GM21360 (cell line): ENCODE results near the gene AKAP3.

ENCODE experiments used
- ATAC-seq: cut with Tn5 transposase; IDR thresholded peaks from one replicate; pipeline ENCODE4 v1.9.1; 2021; ENCODE audit warnings: mild to moderate bottlenecking, moderate library complexity; ENCODE audit not compliant: unreplicated experiment

Gene AKAP3

DNA sequence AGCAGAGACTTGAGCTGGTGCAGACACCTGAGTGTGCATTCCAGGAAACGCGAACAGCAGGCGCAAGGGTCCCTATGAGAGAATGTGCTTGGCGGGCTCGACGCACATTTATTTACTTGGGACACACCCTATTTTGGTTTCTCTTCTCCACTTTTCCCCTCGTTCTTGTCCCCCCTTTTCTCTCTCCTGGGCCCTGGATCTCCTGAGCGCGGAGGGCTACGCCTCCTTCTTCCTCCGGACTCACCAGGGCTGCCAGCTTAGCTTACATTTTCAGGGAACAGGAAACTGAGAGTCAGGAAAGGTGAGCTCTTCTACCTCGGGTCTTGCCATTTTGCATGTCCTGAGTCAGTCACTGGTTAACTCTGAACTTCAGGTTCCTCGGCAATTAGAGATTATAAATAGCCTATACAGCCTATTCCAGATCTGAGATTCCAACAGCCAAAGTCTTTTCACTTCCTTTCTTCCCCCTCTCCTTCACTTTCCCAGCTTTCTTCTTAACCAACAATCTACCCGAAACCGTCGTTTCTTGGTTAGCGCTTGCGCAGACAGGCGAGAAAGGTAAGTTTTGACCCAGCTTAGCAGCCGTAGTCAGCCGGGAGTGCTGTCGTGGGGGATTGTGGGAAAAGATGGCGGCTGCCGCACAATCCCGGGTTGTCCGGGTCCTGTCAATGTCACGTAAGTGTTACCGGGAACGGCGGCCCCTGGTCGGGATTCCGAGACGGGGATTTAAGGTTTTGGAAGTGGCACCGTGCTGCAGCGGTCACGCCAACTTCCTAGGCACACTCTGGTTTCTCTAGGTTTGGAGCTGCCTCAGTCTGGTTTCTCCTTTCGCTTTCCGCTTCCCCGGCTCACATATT lies at the start of gene AKAP3, which contains the start of gene NDUFA9:
Gene AKAP3 (minus strand): TSS at position 551 of the 857 bp plus-strand sequence. CDS start 10,855 bp downstream, outside the sequence.
Gene NDUFA9 (plus strand): TSS at position 614 of the 857 bp plus-strand sequence. CDS start 13 bp downstream, at position 627.
- ATAC-seq, result peak; percentile 71

DNA sequence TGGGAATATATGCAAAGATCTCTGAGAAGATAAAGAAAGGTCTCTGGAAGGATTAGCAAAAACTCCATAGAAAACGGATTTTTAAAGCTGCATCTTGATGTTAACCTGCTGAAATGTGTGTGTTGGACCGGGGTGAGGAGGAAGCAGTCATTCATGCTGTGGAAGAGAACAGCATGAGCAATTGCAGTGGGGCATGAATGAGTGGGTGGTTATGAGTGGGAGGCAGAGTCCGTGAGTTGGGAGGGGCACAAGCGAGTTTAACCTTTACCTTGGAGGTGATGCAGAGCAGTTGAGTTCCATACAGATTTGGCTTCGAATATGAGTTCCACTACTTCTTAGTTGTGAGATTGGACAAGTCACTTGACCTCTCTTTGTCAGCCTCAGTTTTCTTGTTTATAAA lies 41.9 kb upstream of the AKAP3 start:
- no peak for ATAC-seq

DNA sequence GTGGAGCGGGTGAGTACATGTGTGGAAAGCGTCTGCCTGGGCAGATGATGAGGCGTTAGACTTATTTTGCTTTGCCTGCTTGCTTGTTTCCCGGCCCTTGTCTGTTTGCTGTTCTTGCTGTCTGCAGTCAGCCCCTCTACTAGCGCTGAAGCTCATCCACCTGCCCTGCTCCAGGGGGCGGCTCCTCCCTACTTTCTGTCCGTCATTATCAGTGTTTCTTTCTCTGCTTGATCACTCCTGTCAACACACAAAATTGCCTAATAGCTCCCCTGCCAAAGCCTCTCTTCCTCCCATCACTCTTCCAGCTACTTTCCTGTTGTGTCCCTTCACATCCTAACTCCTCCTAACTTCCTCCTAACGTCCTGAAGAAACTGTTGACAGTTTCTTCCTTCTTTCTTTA lies 36.5 kb upstream of the AKAP3 start:
- ATAC-seq, result no peak

DNA sequence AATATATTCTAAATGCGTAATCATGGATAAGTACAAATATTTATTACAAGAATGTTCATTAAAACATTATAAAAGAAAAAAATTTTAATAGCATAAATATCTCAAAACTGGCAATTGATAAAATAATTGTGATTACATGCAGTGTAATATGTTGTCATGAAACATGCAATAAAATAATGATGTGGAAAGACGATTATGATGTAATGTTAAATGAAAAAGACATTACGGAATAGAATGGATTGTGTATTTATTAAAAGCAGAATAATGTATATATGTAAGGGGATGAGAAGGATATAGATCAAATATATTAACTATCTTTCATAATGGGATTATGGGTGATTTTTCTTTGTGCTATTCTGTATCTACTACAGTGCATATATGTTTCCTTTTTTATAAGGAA lies 32.9 kb upstream of the AKAP3 start:
- ATAC-seq, result no peak

DNA sequence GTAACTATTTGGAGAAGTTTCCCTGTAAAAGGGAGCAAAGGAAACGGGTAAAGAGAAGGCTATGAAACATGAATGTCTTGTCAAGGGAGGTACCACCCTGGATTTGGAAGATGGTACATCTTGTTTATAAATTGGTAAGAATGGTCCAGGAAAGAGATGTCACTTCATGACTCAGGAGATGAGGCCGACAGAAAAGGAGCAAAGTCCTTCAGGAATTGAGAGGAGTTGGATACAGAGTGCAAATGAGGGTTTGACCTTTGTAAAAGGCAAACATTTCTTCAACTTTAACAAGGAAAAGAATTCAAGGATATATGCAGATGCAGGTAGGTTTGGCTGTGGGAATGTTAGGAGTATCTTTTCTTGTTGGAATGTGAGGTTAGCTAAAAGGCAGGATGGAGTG lies 30.9 kb upstream of the AKAP3 start:
- ATAC-seq, result no peak

DNA sequence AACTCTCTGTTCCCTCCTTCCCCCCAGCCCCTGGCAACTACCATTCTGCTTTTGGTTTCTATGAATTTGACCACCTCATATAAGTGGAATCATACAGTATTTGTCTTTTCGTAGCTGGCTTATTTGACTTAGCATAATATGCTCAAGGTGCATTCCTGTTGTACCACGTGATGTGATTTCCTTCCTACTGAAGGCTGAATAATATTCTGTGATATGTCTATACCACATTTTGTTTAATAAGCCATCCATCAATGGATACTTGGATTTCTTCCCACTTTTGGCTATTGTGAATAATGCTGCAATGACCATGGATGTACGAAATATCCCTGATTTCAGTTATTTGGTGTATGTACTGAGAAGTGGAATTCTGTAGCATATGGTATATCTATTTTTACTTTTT lies 16.4 kb upstream of the AKAP3 start:
- ATAC-seq, result no peak

DNA sequence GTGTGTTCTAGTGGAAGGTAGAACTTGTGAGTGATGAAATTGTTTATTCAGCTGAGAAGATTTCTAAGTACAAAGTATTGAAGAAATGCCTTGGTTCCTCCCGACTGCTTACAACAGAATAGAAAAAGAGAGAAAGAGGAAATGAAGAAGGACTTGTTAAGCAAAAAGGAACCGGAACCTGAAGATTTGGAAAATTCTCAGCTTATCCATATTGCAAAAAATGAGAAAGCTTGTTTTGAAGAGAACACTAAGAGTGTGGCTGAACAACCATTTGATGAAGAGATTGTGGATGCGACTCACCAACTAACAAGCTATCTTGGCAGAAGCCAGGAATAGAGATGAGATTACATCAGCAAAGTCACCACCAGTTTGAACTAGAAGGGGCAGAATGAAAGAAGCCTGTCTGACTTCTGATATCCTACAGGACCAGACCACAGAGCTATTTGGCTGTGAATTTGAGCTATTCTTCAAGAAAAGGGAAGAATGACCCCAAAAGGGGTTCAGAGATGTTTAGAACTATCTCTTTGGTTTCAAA lies 15.2 kb upstream of the AKAP3 start:
- no peak for ATAC-seq

DNA sequence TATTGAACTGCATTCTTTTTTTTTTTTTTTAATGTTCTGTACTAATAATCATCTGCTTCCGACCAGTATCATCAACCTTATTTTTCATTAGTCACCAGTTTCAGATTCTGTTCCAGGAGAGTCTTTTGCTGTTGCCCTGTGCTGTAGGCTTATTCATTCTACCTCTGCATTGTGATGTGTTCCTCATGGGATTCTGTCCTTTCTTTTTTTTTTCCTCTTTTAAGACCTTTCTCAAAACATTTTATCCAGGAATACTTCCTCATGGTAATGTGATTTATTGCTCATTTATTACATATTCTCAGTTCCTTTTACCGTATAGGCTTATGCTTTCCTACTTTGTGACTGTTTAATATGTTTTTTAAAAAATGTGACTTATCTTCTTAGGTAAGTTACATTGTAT lies 4.8 kb upstream of the AKAP3 start:
- ATAC-seq, result no peak

DNA sequence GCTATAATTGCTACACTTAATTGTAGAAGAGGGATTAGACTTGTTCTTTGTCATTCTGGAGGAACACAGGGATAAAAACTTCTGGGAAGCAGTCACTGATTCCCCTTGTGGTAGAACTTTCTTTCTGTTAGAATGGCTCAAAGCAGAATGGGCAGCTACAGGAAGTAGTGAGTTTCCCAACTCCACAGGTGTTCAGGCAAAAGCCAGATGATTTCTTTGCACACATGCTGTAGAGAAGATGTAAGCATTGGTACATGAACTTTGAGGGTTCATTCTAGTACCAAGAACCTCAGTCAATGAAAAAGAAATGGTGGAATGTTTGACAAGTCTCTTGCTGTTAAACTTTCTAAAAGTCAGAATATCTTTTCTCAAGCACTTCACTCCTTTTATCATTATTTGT lies 4.4 kb upstream of the AKAP3 start:
- ATAC-seq, result no peak

DNA sequence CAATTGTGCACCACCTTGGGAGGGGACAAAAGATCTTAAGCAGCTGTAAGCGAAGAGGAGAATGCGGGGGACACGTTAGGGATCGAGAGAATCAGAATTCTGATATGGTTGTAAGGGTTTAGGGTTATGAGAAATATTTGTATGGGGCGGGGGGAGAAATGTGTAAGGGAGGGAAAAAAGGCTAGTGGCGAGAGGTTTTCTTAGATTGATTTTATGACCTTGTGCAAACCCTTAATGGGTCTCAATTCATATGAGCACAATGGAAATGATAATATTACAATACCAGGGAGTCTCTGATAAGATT lies 459 bp upstream of the AKAP3 start:
- no peak for ATAC-seq

DNA sequence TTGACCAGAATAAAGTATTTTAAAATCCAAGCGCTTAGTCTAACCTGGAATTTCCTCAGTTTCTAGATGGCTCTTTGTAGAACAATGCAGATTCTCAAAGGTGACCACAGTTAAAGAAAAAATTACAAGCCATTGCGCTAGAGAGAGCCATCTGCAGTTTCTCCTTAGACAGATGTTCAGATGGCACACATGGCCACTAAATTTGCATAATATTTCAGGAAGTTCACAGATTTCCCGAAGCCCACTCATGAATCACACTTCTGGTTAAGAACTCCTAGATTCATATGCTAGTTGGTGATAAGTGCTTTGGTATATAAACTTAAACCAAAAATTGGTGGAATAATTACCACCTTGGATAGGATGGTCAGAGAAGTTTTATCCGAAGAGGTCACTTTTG lies 749 bp downstream of the AKAP3 start:
- ATAC-seq, result no peak

DNA sequence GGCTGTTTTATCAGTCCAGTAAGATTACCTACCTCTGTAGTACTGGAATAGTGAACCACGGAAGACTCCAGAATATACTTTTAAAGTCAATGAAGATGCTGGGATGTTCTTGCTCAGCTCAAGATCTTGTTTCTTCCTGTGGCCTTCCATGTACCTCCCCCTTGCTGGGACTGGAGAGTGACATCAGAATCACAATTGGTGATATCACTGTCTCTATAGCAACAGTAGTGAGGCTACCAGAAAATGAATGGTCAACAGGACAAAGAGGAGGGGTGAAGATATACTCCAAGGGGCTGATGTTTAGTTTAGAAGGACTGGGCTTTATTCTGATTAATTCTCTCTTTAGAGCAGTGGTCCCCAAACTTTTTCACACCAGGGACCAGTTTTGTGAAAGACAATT lies 3.8 kb downstream of the AKAP3 start:
- no peak for ATAC-seq

DNA sequence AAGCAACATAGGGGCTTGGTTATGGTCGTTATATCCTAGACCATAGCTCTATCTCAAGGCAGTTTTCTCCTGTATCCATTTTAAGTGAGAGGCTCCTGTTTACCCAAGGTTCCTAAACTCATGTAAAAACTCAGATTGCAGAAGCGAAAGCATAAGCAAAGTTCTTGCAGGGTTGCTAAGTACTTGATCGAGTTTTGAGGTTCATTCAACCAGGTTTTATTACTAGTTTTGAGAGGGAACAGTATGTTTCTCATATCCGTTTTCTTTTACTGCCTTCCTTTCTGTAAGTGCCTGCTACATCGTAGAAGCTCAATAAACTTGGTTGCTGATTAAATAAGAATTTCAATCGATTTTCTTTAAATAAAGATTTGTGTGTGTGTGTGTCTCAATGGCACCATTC lies 5.1 kb downstream of the AKAP3 start:
- ATAC-seq, result no peak

DNA sequence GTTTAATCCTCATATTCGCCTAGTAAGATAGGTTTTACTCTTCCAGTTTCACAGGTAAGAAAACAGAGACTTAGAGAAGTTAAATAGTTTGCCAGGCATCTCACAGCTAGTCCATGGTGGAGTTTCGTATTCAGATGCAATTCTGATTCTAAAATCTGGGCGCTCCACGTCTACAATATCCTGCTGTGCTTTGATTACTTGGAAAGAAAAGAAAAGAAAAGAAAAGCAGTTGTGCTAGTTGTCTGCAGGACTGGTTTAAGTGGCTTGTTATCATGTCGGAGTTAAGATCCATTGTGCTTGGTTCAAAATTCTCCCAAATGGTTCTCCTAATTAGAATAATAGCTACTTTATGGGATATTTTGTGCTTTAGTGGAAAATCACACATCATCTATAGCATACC lies 18.6 kb downstream of the AKAP3 start:
- no peak for ATAC-seq

DNA sequence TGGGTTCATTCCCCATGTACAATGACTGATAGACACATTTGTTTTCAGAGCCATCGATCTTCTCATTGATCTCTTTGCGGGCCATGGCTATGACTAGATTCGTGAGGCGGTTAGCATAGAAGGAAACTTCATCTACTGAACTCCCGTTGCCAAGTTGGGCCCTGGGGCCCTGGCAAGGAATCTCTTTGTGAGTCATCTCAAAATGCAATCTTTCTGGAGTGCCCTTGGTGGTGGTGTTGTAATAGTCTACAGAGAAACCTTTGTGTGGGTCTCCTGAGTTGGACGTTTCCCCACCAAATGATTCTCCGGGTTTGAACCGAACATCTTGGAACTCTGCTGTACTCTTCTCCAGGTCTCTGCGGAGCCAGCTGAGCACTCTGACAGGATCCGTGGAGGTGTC lies 20.4 kb downstream of the AKAP3 start:
- no peak for ATAC-seq

DNA sequence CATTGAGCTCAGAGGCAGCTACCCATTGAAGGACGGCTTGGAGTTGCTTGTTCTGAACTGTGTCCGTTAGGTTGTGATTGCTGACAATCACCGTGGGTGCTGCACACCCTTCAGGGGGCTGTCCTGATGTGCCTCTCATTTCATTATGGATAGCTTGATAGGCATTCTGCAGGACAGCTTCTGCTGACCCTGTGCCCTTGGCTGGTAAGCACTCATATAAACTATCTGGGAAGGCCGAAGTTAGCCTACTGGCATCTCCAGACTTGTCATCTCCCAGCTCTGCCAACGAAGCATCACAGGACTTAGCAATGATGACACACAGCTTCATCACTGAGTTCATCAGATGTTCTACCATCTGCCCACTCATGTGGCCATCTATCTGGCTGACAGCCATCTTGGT lies 22.3 kb downstream of the AKAP3 start:
- no peak for ATAC-seq

DNA sequence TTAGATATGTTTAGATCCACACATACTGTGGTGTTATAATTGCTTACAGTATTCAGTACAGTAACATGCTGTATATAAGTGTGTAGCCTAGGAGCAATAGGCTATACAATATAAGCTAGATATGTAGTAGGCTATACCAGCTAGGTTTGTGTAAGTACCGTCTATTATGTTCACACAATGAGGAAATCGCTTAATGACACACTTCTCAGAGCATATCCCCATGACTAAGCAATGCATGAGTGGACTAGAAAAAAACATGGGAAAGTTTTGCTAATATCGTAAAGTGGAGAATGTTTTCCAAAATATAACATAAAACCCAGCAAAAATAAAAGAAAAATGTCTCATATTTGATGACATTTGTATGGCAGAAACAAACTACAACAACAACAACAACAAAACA lies 27.3 kb downstream of the AKAP3 start:
- no peak for ATAC-seq

DNA sequence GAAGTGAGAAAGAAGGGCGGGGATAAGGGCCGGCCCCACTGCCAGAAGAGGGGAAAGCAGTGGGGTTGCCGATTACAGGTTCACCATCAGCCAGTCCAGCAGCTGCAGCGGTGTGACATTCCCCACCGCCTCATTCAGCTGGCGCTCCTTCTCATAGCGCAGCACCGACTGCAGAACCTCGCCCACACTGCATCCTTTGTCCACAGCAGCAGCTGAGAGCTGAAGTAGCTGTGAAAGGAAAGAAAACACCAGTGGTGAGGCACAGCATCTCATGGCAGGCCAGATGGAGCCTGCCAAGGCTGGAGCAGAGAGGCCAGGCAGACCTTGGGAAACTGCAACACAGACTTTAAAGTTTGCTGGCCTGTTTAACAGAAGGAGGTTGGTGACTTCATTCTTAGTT lies 33.2 kb downstream of the AKAP3 start:
- ATAC-seq, result no peak

DNA sequence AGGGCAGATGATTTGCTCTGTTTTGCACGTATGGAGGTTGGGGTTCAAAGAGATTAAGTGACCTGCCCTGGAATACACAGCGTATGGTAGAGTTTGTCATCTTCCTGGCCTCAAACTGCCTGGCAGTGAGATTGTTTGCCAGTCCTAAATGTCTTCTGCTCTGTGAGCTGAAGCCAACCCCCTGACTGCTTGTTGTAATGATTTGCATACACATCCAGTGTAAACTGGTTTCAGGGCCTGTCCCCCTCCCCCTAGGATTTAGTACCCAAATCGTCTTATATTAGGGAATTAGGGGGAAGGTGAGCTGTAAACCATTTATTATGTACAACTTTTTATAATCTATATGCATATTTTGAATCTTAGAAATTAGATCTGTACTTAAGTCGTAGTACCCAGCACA lies 38.4 kb downstream of the AKAP3 start:
- no peak for ATAC-seq

DNA sequence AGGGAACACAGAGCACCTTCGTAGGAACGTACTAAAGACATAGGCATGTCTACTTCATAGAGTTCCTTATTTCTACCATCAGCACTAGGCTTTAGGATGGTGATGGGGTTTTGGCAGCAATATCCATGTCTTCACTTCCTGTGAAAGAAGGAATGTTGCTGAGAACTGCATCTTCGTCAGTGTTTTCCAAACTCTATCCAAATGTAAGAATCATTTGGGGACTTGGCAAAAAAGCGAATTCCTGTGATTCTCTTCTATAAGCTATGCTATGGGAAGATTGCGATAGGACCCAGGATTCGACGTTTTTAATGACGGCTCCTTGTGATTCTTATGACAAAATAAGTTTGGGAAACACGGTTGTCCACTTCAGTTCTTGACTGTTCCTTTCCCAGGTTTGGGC lies 39.8 kb downstream of the AKAP3 start:
- no peak for ATAC-seq

DNA sequence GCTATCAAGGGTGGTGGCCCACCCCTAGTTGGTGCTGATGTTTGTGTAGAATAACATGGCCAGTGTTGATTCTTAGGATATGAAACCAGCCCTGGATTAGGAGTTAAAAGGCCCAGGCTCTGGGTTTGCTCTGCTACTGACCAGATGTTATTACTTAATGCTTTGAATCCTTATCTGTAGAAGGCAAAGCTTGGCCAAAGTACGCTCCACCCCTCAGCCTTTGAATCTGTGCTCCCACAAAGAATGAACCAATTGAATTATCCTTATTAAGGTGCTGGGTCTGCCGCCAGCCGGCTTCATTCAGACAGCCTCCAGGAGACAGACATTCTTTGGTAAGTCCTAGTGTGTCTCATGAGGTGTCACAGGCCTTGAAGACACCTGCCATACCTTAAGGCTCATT lies 41.8 kb downstream of the AKAP3 start:
- no peak for ATAC-seq

DNA sequence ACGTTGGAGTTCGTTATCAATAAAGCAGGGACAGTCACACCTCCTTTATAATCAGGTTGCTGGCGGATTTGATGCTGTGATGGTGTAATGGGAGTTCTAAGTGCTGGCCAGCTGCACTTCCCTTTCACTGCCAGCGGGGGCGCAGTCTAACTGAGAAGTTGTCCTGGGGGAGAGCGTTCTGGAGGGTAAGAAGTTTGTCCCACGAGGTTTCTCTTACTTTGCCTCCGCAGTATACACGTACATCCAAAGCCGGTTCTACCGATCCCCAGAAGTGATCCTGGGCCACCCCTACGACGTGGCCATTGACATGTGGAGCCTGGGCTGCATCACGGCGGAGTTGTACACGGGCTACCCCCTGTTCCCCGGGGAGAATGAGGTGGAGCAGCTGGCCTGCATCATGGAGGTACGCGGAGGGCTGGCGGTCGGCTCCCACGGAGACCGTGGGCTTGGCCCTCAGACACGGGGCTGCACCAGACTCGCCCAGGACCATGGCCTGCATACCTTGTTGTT lies 44.1 kb downstream of the AKAP3 start:
- peak; percentile 94 for ATAC-seq

DNA sequence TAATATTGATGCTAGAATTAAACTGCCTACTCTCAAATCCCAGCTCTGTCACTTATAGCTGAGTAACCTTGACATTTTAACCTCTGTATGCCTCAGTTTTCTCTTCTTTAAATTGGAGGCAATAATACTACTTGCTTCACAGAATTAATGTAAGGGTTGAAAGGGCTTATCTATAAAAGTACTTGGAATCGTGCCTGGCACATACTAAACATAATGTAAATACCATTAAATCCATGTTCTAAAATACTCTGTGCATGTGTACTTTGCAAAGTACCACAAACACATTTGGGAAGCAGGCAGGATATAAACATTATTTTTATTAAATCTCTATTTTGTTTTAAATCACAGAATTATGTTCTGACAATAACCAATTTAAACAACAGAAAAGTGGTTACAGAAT lies 44.9 kb downstream of the AKAP3 start:
- ATAC-seq, result no peak
